ENCODE measurements around the gene BCLAF3.

DNA sequence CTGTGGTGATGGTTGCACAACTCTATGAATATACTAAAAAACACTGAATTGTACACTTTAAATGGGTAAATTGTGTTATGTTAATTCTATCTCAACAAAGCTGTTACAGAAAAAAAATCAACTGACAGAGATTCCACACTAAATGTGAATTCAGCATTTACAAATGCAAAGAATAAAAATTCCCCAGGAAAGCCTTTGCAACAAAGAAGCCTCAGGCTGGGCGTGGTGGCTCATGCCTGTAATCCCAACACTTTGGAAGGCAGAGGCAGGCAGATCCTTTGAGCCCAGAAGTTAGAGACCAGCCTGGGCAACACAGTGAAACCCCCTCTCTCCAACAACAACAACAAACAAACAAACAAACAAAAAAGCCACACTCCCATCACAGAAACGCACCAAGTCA lies 8.9 kb downstream of the BCLAF3 start:
- TF ChIP-seq, protein P1, sequence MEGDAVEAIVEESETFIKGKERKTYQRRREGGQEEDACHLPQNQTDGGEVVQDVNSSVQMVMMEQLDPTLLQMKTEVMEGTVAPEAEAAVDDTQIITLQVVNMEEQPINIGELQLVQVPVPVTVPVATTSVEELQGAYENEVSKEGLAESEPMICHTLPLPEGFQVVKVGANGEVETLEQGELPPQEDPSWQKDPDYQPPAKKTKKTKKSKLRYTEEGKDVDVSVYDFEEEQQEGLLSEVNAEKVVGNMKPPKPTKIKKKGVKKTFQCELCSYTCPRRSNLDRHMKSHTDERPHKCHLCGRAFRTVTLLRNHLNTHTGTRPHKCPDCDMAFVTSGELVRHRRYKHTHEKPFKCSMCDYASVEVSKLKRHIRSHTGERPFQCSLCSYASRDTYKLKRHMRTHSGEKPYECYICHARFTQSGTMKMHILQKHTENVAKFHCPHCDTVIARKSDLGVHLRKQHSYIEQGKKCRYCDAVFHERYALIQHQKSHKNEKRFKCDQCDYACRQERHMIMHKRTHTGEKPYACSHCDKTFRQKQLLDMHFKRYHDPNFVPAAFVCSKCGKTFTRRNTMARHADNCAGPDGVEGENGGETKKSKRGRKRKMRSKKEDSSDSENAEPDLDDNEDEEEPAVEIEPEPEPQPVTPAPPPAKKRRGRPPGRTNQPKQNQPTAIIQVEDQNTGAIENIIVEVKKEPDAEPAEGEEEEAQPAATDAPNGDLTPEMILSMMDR (conservative IDR thresholded peaks at IDR 0.05 in 1 of 2, IDR thresholded peaks at IDR 0.05 in 1 of 2; ENCODE audit: extremely low read depth in 1 of 2, insufficient read depth in 1 of 2, low read depth in 1 of 2, low read length in 2 of 2): no peak
- TF ChIP-seq EZH2 (IDR thresholded peaks at IDR 0.05; ENCODE audit: borderline replicate concordance, low read length): no peak
